T-helper 1 cell treated with Interleukin-12 subunit alpha and Interleukin-12 subunit beta and Interleukin-4 antibody, amounts not matched to agents 30 μg/mL and 1 μg/mL, for 36 hours (primary cell): ENCODE measurements around the gene UTP18.
"Not testable (repeated sequence)": the region's sequence is repeated elsewhere in the genome, so short reads cannot be mapped to it uniquely, and the experiment has no call there.

Experiments
- H3K27ac Mint-ChIP-seq: one replicate; pipeline ENCODE4 v1.8.0; 2021; ENCODE audit warnings: mild to moderate bottlenecking, mixed read lengths
- H3K27me3 Mint-ChIP-seq: one replicate; pipeline ENCODE4 v1.8.0; 2021; ENCODE audit warnings: low read depth, mixed read lengths
- H3K36me3 Mint-ChIP-seq: one replicate; pipeline ENCODE4 v1.8.0; 2021; ENCODE audit warnings: low read depth, mixed read lengths
- H3K4me1 Mint-ChIP-seq: one replicate; pipeline ENCODE4 v1.8.0; 2021; ENCODE audit warnings: low read depth, mixed read lengths
- H3K4me3 Mint-ChIP-seq: one replicate; pipeline ENCODE4 v1.8.0; 2021; ENCODE audit warnings: mild to moderate bottlenecking, moderate library complexity, mixed read lengths
- H3K9me3 Mint-ChIP-seq: one replicate; pipeline ENCODE4 v1.8.0; 2021; ENCODE audit warnings: mixed read lengths

UTP18 gene

DNA sequence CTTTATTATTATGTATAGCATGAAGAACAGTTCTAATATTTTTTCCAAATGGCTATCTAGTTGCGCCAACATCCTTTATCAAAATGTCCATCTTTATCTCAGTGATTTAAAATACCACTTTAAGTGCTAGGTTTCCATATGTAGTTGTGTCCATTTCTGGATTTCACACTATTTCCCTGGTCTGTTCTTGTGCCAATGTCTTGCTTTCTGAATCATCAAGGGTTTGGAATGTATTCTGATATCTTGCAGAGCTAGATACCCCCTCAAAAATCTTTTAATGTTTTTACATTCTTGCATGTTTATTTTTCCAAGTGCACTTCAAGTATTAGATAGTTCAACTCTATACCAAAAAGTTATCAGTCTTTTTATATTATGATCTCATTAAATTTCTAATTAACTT, 14.8 kb upstream of the UTP18 start:
- H3K27ac Mint-ChIP-seq: no peak overlapping the region
- no peaks in the 10 kb centered on the region for H3K9me3 Mint-ChIP-seq
- no peak overlapping the region for H3K4me3 Mint-ChIP-seq
- no peaks in the 10 kb centered on the region for H3K4me1 Mint-ChIP-seq
- H3K36me3 Mint-ChIP-seq: peaks cover 3% of the 10 kb centered on the region
- no peaks in the 10 kb centered on the region for H3K27me3 Mint-ChIP-seq

- H3K9me3 Mint-ChIP-seq: no peaks in the 10 kb centered on the region
- H3K4me3 Mint-ChIP-seq: no peak overlapping the region
- H3K27ac Mint-ChIP-seq: no peak overlapping the region
- H3K36me3 Mint-ChIP-seq: peaks cover 26% of the 10 kb centered on the region
- H3K27me3 Mint-ChIP-seq: no peaks in the 10 kb centered on the region
- H3K4me1 Mint-ChIP-seq: peaks cover 9% of the 10 kb centered on the region
Measured at GRCh38 chr17:51250314-51250840, 10.0 kb upstream of the UTP18 start.

DNA sequence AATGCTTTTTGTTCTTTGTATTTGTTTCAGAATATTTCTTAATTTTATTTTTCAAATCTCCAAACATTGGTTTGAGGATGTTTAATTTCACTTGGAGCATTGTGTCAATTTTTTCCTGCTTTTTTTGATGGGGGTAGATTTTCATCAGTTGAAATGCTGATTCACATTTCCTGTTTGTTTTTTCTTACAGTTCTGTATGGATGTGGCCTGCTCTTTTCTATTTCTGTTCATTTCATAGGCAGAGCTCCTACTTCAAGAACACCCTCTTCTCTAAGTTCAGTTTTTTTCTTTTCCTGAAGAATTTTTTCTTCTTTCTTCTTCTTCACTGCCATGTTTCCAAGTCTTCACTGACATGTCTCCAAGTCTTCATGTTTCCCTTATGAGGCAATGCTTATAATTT, 9.3 kb upstream of the UTP18 start:
- Mint-ChIP-seq H3K36me3 (peaks cover 26% of the 10 kb centered on the region), H3K4me3 (no peak overlapping the region), H3K27ac (peak overlapping the region; percentile 1), H3K27me3 (no peaks in the 10 kb centered on the region), H3K9me3 (no peaks in the 10 kb centered on the region), H3K4me1 (peaks cover 9% of the 10 kb centered on the region)

- no peaks in the 10 kb centered on the region for H3K27me3 Mint-ChIP-seq
- H3K9me3 Mint-ChIP-seq: no peaks in the 10 kb centered on the region
- no peak overlapping the region for H3K27ac Mint-ChIP-seq
- peaks cover 33% of the 10 kb centered on the region for H3K4me1 Mint-ChIP-seq
- H3K36me3 Mint-ChIP-seq: peaks cover 27% of the 10 kb centered on the region
- H3K4me3 Mint-ChIP-seq: no peak overlapping the region
Measured at GRCh38 chr17:51255673-51256072, 4.7 kb upstream of the UTP18 start.

- Mint-ChIP-seq H3K36me3 (peaks cover 23% of the 10 kb centered on the region), H3K4me3 (no peak overlapping the region), H3K27me3 (no peaks in the 10 kb centered on the region), H3K27ac (no peak overlapping the region), H3K9me3 (no peaks in the 10 kb centered on the region), H3K4me1 (peaks cover 29% of the 10 kb centered on the region)
Measured at GRCh38 chr17:51256101-51256500, 4.2 kb upstream of the UTP18 start.

- Mint-ChIP-seq H3K4me1 (peaks cover 32% of the 10 kb centered on the region), H3K4me3 (peak overlapping the region; percentile 86), H3K27ac (no peak overlapping the region), H3K9me3 (no peaks in the 10 kb centered on the region), H3K36me3 (peaks cover 19% of the 10 kb centered on the region), H3K27me3 (no peaks in the 10 kb centered on the region)
Measured at GRCh38 chr17:51257150-51258081, 2.9 kb upstream of the UTP18 start.

DNA sequence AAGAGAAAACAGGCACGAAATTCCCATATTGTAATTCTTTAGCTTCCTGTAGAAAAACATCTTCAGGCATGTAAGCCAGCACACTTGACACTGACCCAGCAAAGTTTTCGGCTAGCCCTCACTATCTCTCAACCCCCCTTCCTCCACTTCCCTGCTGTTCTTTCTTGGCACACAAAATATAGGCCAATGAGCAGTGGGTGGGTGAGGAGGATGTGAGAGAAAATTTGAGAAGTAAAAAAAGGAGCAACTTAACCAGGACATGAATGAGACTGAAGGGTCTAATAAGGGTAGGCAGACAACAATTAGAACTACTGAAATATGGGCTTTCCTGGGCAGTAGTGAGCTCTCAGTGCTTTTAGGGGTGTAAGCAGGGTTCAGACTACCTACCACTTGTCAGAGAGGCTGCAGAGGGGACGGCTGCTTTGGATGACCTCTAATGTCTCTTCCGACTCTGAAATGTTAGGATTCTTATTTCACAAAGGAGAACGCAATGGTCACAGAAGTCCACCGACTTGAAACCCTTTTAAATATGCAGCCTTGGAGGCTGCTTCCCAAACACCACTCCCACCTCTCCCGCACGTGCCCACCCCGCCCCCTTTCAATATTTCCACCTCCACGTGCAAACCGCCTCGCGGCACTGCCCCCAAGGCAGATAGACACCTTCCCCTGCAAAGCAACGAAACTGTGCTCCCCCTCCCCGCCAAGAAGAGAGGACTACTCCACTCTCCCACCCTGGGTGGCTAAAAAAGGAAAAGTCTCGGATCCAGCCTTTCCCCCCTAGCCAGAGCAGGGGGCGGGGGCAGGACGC, 1.4 kb upstream of the UTP18 start:
- peak overlapping the region; percentile 77 for H3K27ac Mint-ChIP-seq
- peak overlapping the region; percentile 86 for H3K4me3 Mint-ChIP-seq
- H3K27me3 Mint-ChIP-seq: no peaks in the 10 kb centered on the region
- H3K9me3 Mint-ChIP-seq: no peaks in the 10 kb centered on the region
- H3K36me3 Mint-ChIP-seq: peaks cover 27% of the 10 kb centered on the region
- peaks cover 41% of the 10 kb centered on the region for H3K4me1 Mint-ChIP-seq

DNA sequence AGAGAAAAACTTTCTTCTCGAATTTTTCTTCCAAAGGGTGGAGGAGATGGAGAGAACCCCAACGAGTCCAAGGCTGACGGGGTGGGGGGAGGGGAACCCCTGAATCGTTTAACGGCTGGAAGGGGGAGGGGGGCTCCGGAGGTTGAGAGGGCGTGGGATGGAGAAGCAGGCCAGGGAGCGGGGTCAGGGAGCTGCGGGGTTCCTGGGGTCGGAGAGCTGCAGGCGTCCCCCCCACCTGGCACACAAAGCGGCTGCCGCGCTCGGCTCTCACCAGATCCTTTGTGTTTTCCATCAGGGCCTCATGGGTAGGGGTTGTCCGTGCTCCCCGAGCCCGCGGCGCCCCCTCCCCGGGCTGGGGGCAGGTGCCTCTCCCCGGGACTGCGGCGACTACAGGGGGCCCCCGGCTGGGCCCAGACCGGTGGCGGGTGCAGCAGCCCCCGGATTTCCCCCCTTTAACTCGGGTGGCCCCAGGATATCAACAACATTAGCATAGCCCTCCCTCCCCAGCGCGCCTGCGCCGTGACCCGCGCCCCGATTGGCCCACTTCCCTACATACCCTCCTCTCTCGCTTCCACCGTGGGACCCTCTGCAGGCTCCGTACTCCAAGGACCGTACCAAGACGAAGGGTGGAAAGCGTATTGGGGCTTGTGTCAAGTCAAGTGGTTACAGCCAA, 646 bp upstream of the UTP18 start, which contains the start of gene MBTD1:
Gene MBTD1 (minus strand): TSS at position 486 of the 673 bp plus-strand sequence. CDS start 34,888 bp downstream, outside the sequence.
- Mint-ChIP-seq H3K36me3 (peaks cover 25% of the 10 kb centered on the region), H3K27me3 (no peaks in the 10 kb centered on the region), H3K9me3 (no peaks in the 10 kb centered on the region), H3K4me1 (peaks cover 44% of the 10 kb centered on the region), H3K27ac (peak within 1 kb of the TSS; percentile 95), H3K4me3 (peak within 1 kb of the TSS; percentile 86)

DNA sequence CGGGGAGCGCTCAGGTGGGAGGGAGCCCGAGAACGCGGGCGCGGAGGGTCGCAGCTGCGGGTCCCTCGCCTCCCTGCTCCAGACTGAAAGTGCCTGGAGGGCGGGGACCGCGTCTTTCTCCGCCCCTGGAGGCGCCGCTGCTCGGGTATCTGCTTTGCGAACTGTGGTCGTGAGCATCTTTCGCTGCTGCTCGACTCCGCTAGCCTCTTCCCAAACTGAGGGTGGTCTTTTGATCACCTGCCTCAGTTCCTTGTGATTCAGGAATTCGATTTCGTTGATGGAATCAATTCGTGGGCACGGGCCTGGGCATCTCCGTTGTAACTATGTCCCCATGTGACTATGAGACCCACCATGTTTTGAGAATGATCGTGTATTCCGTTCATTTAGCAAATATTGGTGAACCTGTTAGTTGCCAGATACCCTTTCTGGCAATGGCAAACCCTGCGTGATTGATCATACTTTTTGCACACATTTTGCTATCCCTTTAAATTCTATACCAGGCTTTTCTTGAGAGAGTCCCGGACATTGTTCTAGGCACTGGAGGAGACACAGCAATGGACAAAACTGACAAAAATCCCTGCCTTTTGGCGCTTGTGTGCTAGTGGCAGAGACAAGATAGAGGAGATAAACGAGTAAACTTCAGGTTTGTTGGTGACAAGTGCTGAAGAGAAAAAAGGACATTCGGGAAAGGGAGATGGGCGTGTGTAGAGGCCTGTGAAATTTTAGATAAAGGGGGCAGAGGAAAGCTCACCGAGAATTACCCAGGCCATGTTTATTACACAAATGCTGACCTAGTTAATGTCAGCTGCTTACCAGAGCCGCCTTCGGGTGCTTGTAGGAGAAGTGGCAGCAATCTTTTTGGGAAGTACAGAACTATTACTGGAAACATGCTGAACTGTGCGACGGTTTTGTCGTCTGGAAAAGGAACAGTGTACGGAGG, 948 bp downstream of the UTP18 start:
- H3K27me3 Mint-ChIP-seq: no peaks in the 10 kb centered on the region
- peaks cover 33% of the 10 kb centered on the region for H3K36me3 Mint-ChIP-seq
- peak overlapping the region; percentile 86 for H3K4me3 Mint-ChIP-seq
- peak overlapping the region; percentile 86 for H3K27ac Mint-ChIP-seq
- H3K9me3 Mint-ChIP-seq: no peaks in the 10 kb centered on the region
- H3K4me1 Mint-ChIP-seq: peaks cover 44% of the 10 kb centered on the region

DNA sequence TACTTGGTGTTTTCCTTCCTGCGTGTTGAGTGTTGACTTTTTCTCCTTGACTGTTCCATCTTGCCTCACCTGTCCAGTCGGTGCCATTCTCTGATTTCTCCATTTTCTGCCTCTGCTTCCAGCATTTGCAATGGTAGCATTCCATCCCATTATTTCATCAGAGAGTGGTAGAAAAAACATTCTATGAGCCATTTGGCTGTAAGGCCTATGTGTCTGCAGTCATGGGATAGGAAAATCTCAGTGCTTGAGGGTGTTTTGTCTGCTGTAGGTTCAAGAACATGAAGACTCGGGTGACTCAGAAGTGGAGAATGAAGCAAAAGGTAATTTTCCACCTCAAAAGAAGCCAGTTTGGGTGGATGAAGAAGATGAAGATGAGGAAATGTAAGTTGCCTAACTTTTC, 2.7 kb downstream of the UTP18 start:
- Mint-ChIP-seq H3K4me3 (peak overlapping the region; percentile 38), H3K27me3 (no peaks in the 10 kb centered on the region), H3K4me1 (peaks cover 33% of the 10 kb centered on the region), H3K36me3 (peaks cover 34% of the 10 kb centered on the region), H3K27ac (peak overlapping the region; percentile 20), H3K9me3 (no peaks in the 10 kb centered on the region)

GRCh38 chr17:51264466-51264865, 4.1 kb downstream of the UTP18 start:
- not testable (repeated sequence) for H3K4me3 Mint-ChIP-seq, H3K27ac Mint-ChIP-seq, H3K9me3 Mint-ChIP-seq, H3K27me3 Mint-ChIP-seq
- H3K36me3 Mint-ChIP-seq: peaks cover 41% of the 10 kb centered on the region
- peaks cover 22% of the 10 kb centered on the region for H3K4me1 Mint-ChIP-seq

- Mint-ChIP-seq H3K4me1 (peaks cover 10% of the 10 kb centered on the region), H3K27me3 (no peaks in the 10 kb centered on the region), H3K36me3 (peaks cover 33% of the 10 kb centered on the region), H3K9me3 (no peaks in the 10 kb centered on the region), H3K27ac (no peak overlapping the region), H3K4me3 (no peak overlapping the region)
Measured at GRCh38 chr17:51269991-51270390, 9.6 kb downstream of the UTP18 start.

DNA sequence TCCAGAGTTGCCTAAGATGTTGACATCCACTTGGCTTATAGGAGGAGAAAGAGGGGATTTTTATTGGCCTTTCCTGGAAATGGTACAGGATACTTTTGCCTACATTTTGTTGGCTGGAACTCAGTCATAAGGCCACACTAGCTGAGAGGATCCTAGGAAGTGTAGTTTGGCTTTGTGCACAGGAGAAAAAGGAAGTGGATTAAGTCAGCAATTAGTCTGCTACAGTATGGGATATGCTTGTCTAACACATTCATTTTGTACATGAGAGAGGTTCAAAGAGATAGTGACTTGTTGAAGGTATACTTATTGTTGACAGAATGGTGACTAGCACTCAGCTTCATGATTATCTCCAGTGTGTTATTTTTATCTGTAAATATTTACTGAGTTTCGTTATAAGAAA, 10.3 kb downstream of the UTP18 start:
- Mint-ChIP-seq H3K4me1 (peaks cover 10% of the 10 kb centered on the region), H3K27ac (no peak overlapping the region), H3K36me3 (peaks cover 32% of the 10 kb centered on the region), H3K4me3 (no peak overlapping the region), H3K9me3 (no peaks in the 10 kb centered on the region), H3K27me3 (no peaks in the 10 kb centered on the region)
